ENCODE measurements around the gene PDIA2.

DNA sequence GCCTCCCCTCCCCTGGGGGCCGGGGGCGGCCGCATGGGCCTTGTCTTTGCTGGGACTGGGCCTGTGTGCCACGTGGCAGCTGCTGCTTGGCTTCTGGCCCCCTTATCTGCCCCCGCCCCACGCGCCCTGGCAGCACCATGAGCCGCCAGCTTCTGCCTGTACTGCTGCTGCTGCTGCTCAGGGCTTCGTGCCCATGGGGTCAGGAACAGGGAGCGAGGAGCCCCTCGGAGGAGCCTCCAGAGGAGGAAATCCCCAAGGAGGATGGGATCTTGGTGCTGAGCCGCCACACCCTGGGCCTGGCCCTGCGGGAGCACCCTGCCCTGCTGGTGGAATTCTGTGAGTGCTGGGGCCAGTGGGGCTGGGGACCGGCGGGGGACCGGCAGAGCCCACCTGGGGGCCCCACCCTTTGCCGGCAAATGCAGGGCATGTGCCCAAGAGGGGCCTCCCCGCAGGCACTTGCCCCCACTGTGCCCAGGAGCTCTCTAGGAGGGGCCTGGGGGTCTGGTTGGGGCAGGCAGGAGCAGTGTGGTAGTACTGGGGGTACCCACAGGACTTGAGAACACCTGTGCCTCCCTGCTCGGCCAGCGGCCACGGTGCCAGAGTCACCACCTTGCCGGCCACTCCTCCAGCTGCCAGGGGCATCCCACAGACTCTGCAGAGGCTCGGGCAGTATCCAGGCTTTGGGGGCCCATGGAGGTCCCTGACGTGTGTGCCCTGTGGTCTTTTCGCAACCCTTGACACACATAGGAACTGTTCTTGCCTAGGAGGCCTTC, at the start of gene PDIA2:
- TF ChIP-seq, protein P1, sequence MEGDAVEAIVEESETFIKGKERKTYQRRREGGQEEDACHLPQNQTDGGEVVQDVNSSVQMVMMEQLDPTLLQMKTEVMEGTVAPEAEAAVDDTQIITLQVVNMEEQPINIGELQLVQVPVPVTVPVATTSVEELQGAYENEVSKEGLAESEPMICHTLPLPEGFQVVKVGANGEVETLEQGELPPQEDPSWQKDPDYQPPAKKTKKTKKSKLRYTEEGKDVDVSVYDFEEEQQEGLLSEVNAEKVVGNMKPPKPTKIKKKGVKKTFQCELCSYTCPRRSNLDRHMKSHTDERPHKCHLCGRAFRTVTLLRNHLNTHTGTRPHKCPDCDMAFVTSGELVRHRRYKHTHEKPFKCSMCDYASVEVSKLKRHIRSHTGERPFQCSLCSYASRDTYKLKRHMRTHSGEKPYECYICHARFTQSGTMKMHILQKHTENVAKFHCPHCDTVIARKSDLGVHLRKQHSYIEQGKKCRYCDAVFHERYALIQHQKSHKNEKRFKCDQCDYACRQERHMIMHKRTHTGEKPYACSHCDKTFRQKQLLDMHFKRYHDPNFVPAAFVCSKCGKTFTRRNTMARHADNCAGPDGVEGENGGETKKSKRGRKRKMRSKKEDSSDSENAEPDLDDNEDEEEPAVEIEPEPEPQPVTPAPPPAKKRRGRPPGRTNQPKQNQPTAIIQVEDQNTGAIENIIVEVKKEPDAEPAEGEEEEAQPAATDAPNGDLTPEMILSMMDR (IDR thresholded peaks at IDR 0.05; ENCODE audit: insufficient read depth, low read length), result no peak
- no peak for TF ChIP-seq POLR2AphosphoS5 (IDR thresholded peaks at IDR 0.05; ENCODE audit: low read depth)

Measured in HL-60 (cell line).